IMR-90 (cell line): ENCODE data around the gene RBM45. TPM values are rescaled to one million over a fixed set of nuclear protein-coding genes. Genes with fewer than 3 reads are reported as not detected.

ENCODE experiments used
- ATAC-seq: fragments of 200-7000 bp; cut with Tn5 transposase; 2 replicates; pipeline ENCODE4 v1.9.1; 2020; ENCODE audit warnings: low read depth, mild to moderate bottlenecking, moderate library complexity
- BruUV-seq: library from RNA; stranded (reverse); fragments of 400-500 nt; replicated peaks from 2 replicates; lab custom pipeline; 2021; lab: Mats Ljungman, UMichigan
- CTCF ChIA-PET: fragments of 300-600 bp; formaldehyde crosslinking; extraction: SDS; loops from one replicate; lab custom pipeline; 2021; ENCODE audit warnings: antibody characterized with exemption; lab: Yijun Ruan, JAX
- POLR2A ChIA-PET: fragments of 300-600 bp; sonication (Branson Sonifier 250); formaldehyde crosslinking; loops from one replicate; lab custom pipeline; 2022; ENCODE audit warnings: antibody characterized with exemption; ENCODE audit not compliant: unreplicated experiment; lab: Charles Lee
- DNase-seq: peaks from one replicate; pipeline ENCODE4 v3.0.0; 2013
- H2AFZ ChIP-seq: replicated peaks from 2 replicates; pipeline ENCODE3; 2013; ENCODE audit warnings: low read length, mild to moderate bottlenecking; ENCODE audit not compliant: poor library complexity
- H2AK5ac ChIP-seq: 2 replicates; pipeline ENCODE4 v1.6.1; 2013; ENCODE audit warnings: low read depth, low read length, inconsistent platforms
- H2AK9ac ChIP-seq: replicated peaks from 2 replicates; pipeline ENCODE3; 2013; ENCODE audit warnings: mild to moderate bottlenecking, low read depth, low read length, moderate library complexity; ENCODE audit not compliant: poor library complexity
- H2BK120ac ChIP-seq: 2 replicates; pipeline ENCODE4 v1.6.1; 2013; ENCODE audit warnings: low read depth, low read length, inconsistent platforms
- H2BK15ac ChIP-seq: 3 replicates; pipeline ENCODE4 v1.6.1; 2013; ENCODE audit warnings: low read depth, low read length, inconsistent platforms
- H2BK20ac ChIP-seq: 2 replicates; pipeline ENCODE4 v1.6.1; 2013; ENCODE audit warnings: low read depth, mild to moderate bottlenecking, inconsistent platforms, low read length, moderate library complexity
- H2BK5ac ChIP-seq: 2 replicates; pipeline ENCODE4 v1.6.1; 2013; ENCODE audit warnings: mild to moderate bottlenecking, low read depth, low read length, inconsistent platforms; ENCODE audit not compliant: poor library complexity, severe bottlenecking
- H3K14ac ChIP-seq: replicated peaks from 2 replicates; pipeline ENCODE4 v1.6.1; 2013; ENCODE audit warnings: low read depth, low read length, inconsistent platforms
- H3K18ac ChIP-seq: 2 replicates; pipeline ENCODE4 v1.6.1; 2013; ENCODE audit warnings: low read depth, low read length, control low read depth
- H3K23ac ChIP-seq: 2 replicates; pipeline ENCODE4 v1.6.1; 2013; ENCODE audit warnings: low read depth, low read length, inconsistent platforms
- H3K27ac ChIP-seq: 2 replicates; pipeline ENCODE4 v1.5.1; 2013; ENCODE audit warnings: mild to moderate bottlenecking, control low read depth, low read length; ENCODE audit not compliant: insufficient read depth
- H3K27me3 ChIP-seq: 2 replicates; pipeline ENCODE4 v1.6.1; 2013; ENCODE audit warnings: low read length; ENCODE audit not compliant: control insufficient read depth, insufficient read depth
- H3K36me3 ChIP-seq: 2 replicates; pipeline ENCODE4 v1.6.1; 2013; ENCODE audit warnings: low read length, mixed read lengths; ENCODE audit not compliant: control insufficient read depth, insufficient read depth
- H3K4ac ChIP-seq: 2 replicates; pipeline ENCODE4 v1.6.1; 2013; ENCODE audit warnings: low read depth, low read length, inconsistent platforms
- H3K4me1 ChIP-seq: 2 replicates; pipeline ENCODE4 v1.6.1; 2013; ENCODE audit warnings: low read length, mixed read lengths; ENCODE audit not compliant: control insufficient read depth, insufficient read depth
- H3K4me2 ChIP-seq: 2 replicates; pipeline ENCODE4 v1.6.1; 2013; ENCODE audit warnings: low read depth, mild to moderate bottlenecking, control low read depth, low read length, moderate library complexity
- H3K4me3 ChIP-seq: 2 replicates; pipeline ENCODE4 v1.5.1; 2013; ENCODE audit warnings: low read depth, mild to moderate bottlenecking, control low read depth, low read length, moderate library complexity; ENCODE audit not compliant: insufficient read depth
- H3K56ac ChIP-seq: 2 replicates; pipeline ENCODE4 v1.6.1; 2013; ENCODE audit warnings: low read length, inconsistent platforms; ENCODE audit not compliant: insufficient read depth; ENCODE audit errors: extremely low read depth
- H3K79me1 ChIP-seq, 2 experiments: 2 replicates each; pipeline ENCODE4 v1.6.1; 2013; ENCODE audit warnings: low read length in 2 of 2, inconsistent platforms in 1 of 2, low read depth in 1 of 2
- H3K9ac ChIP-seq: 2 replicates; pipeline ENCODE4 v1.6.1; 2013; ENCODE audit warnings: low read depth, low read length, control low read depth
- H3K9me1 ChIP-seq: 2 replicates; pipeline ENCODE4 v1.6.1; 2013; ENCODE audit warnings: low read length, inconsistent platforms; ENCODE audit not compliant: insufficient read depth
- H3K9me3 ChIP-seq: 2 replicates; pipeline ENCODE4 v1.6.1; 2013; ENCODE audit warnings: low read length; ENCODE audit not compliant: control insufficient read depth, insufficient read depth
- H4K20me1 ChIP-seq: 2 replicates; pipeline ENCODE4 v1.6.1; 2013; ENCODE audit warnings: low read length, inconsistent platforms; ENCODE audit not compliant: insufficient read depth
- H4K5ac ChIP-seq: 2 replicates; pipeline ENCODE4 v1.6.1; 2013; ENCODE audit warnings: mild to moderate bottlenecking, low read depth, low read length, control low read depth
- H4K8ac ChIP-seq, 2 experiments: 2 replicates each; pipeline ENCODE4 v1.6.1; 2013; ENCODE audit warnings: low read depth in 2 of 2, low read length in 2 of 2, control low read depth in 1 of 2, inconsistent platforms in 1 of 2
- H4K91ac ChIP-seq: 2 replicates; pipeline ENCODE4 v1.6.1; 2013; ENCODE audit warnings: low read depth, low read length, inconsistent platforms; ENCODE audit not compliant: insufficient read depth
- CEBPB ChIP-seq: IDR thresholded peaks from 2 replicates; pipeline ENCODE4 v1.6.1; 2012; ENCODE audit warnings: low read depth, low read length, improper control_type of control experiment
- CHD1 ChIP-seq: IDR thresholded peaks from 2 replicates; pipeline ENCODE4 v1.6.1; 2012; ENCODE audit warnings: low read depth, low read length, improper control_type of control experiment
- CTCF ChIP-seq: conservative IDR thresholded peaks from 2 replicates; pipeline ENCODE4 v1.5.1; 2012; ENCODE audit warnings: mild to moderate bottlenecking, low read depth, low read length, improper control_type of control experiment
- ELK1 ChIP-seq: fragments of 150-350 bp; IDR thresholded peaks from 2 replicates; pipeline ENCODE4 v1.6.1; 2016; ENCODE audit warnings: low read depth, mild to moderate bottlenecking, low read length, moderate library complexity, borderline replicate concordance
- FOS ChIP-seq: fragments of 150-350 bp; IDR thresholded peaks from 2 replicates; pipeline ENCODE4 v1.6.1; 2016; ENCODE audit warnings: low read depth, low read length
- MAFK ChIP-seq: IDR thresholded peaks from 2 replicates; pipeline ENCODE4 v1.6.1; 2012; ENCODE audit warnings: low read depth, low read length, improper control_type of control experiment
- MAZ ChIP-seq: IDR thresholded peaks from 2 replicates; pipeline ENCODE4 v1.6.1; 2012; ENCODE audit warnings: low read depth, mild to moderate bottlenecking, low read length, improper control_type of control experiment, moderate library complexity, borderline replicate concordance
- MXI1 ChIP-seq: IDR thresholded peaks from 2 replicates; pipeline ENCODE4 v1.6.1; 2012; ENCODE audit warnings: low read depth, mild to moderate bottlenecking, low read length, moderate library complexity, borderline replicate concordance
- NFE2L2 ChIP-seq: fragments of 150-350 bp; IDR thresholded peaks from 2 replicates; pipeline ENCODE4 v1.6.1; 2016; ENCODE audit warnings: low read depth, mild to moderate bottlenecking, low read length
- POLR2A ChIP-seq: IDR thresholded peaks from 2 replicates; pipeline ENCODE4 v1.6.1; 2012; ENCODE audit warnings: mild to moderate bottlenecking, low read depth, low read length
- RAD21 ChIP-seq: IDR thresholded peaks from 2 replicates; pipeline ENCODE4 v1.6.1; 2012; ENCODE audit warnings: low read length, improper control_type of control experiment
- RCOR1 ChIP-seq: IDR thresholded peaks from 2 replicates; pipeline ENCODE4 v1.6.1; 2012; ENCODE audit warnings: mild to moderate bottlenecking, low read length, improper control_type of control experiment; ENCODE audit not compliant: insufficient replicate concordance
- RFX5 ChIP-seq: IDR thresholded peaks from 2 replicates; pipeline ENCODE4 v1.8.0; 2012; ENCODE audit warnings: low read depth, mild to moderate bottlenecking, low read length, moderate library complexity
- SMC3 ChIP-seq: fragments of 150-350 bp; IDR thresholded peaks from 2 replicates; pipeline ENCODE4 v1.6.1; 2016; ENCODE audit warnings: low read depth, mild to moderate bottlenecking, antibody characterized with exemption, low read length, moderate library complexity
- USF2 ChIP-seq: fragments of 150-350 bp; IDR thresholded peaks from 2 replicates; pipeline ENCODE4 v1.6.1; 2017; ENCODE audit warnings: mild to moderate bottlenecking, antibody characterized with exemption, low read length, low read depth
- WGBS, 2 experiments: methylation state at CpG; one replicate each; pipeline versions ENCODE4 v1.1.5 to v1.1.7; 2013; ENCODE audit warnings: missing lambda C conversion rate in 2 of 2; ENCODE audit not compliant: insufficient read length in 1 of 2; ENCODE audit errors: extremely low coverage in 2 of 2; 5-methylcytosine and 5-hydroxymethylcytosine counted together
- dilution Hi-C: fragments of 300-500 bp; cut with HindIII; formaldehyde crosslinking; loops from one replicate; pipeline ENCODE4 v1.14.3; 2018; ENCODE audit warnings: low sequenced_read_pairs; ENCODE audit not compliant: unreplicated experiment
- in situ Hi-C: fragments of 300-500 bp; cut with MboI; formaldehyde crosslinking; loops from 3 replicates; pipeline ENCODE4 v1.14.3; 2019; ENCODE audit warnings: low sequenced_read_pairs, inconsistent platforms, mixed read lengths
- intact Hi-C: fragments of 100-400 bp; cut with micrococcal nuclease; formaldehyde crosslinking; loops from 2 replicates; pipeline ENCODE4 v1.10.0; 2022
- polyA plus RNA-seq, 3 experiments: library from polyadenylated mRNA; depleted of rRNA; stranded (reverse); fragments of >200 nt; gene quantifications; 2 replicates each; pipeline ENCODE4 v1.2.3, GENCODE V29; 2012; ENCODE audit warnings: low replicate concordance in 1 of 3
- total RNA-seq: library from RNA; depleted of rRNA; stranded (reverse); fragments of >200 nt; gene quantifications from 2 replicates; pipeline ENCODE4 v1.2.3, GENCODE V29; 2012

RBM45 gene
- total and polyA plus RNA-seq, 2 of the 4 experiments (the other 2 are of a cell fraction) = 10.3 to 17.9 TPM

GRCh38 chr2:178110681-178111080 lies 1.6 kb upstream of the RBM45 start:
- H3K18ac ChIP-seq = no peak overlapping the region
- no peak overlapping the region for H2BK15ac ChIP-seq
- H3K27me3 ChIP-seq = no peaks in the 10 kb centered on the region
- BruUV-seq = no TSS peak
- CTCF ChIA-PET = interaction anchor here (2.8 kb wide), 1 partner anchor 127 kb away, joined by 18 read pairs; no protein-coding TSS in a partner anchor
- no peak overlapping the region for H3K4me3 ChIP-seq
- intact Hi-C loops (loop anchor here (5.0 to 10.0 kb wide), 3 partner anchors 82 to 804 kb away; partner anchors contain the start of gene OSBPL6), in situ Hi-C loops (no loop called here), dilution Hi-C loops (no loop called here)
- no peak overlapping the region for H4K8ac ChIP-seq
- peaks cover 1% of the 10 kb centered on the region for H3K4me1 ChIP-seq
- POLR2A ChIA-PET = no interaction called here
- peaks cover 6% of the 10 kb centered on the region for H3K9me1 ChIP-seq
- H2BK20ac ChIP-seq = no peak overlapping the region
- H2AK5ac ChIP-seq = no peak overlapping the region
- ATAC-seq (no peak), DNase-seq (no peak)
- H3K9me3 ChIP-seq = no peaks in the 10 kb centered on the region
- no peaks in the 10 kb centered on the region for H4K20me1 ChIP-seq
- H2AFZ ChIP-seq = no peak overlapping the region
- H3K4me2 ChIP-seq = no peak overlapping the region
- no peak overlapping the region for H3K9ac ChIP-seq
- H3K4ac ChIP-seq = no peak overlapping the region
- H3K27ac ChIP-seq = no peak overlapping the region
- H4K91ac ChIP-seq = no peak overlapping the region
- H4K5ac ChIP-seq = no peak overlapping the region
- no peak overlapping the region for H2BK120ac ChIP-seq
- no peak overlapping the region for H2BK5ac ChIP-seq
- no peak overlapping the region for H3K56ac ChIP-seq
- H3K14ac ChIP-seq = no peak overlapping the region
- TF ChIP-seq RFX5 (no peak), MAZ (no peak), CHD1 (no peak), RCOR1 (no peak), POLR2A (no peak), MAFK (no peak), SMC3 (no peak), FOS (no peak), RAD21 (no peak), CEBPB (no peak), CTCF (no peak), USF2 (no peak), NFE2L2 (no peak), ELK1 (no peak), MXI1 (no peak)
- no peak overlapping the region for H2AK9ac ChIP-seq
- no peaks in the 10 kb centered on the region for H3K36me3 ChIP-seq
- WGBS, 2 experiments = no CpG with 5 or more reads among the region's 4 CpGs
- no peak overlapping the region for H3K23ac ChIP-seq
- H3K79me1 ChIP-seq = peaks cover 4 to 9% of the 10 kb centered on the region in 2 experiments; a peak in 3 of 4 replicates
